Keratinocyte (primary cell): ENCODE measurements around the gene UBE2N. TPM values are rescaled to one million over a fixed set of nuclear protein-coding genes. Genes with fewer than 3 reads are reported as not detected.

ENCODE experiments used
- DNase-seq: peaks from one replicate; pipeline ENCODE4 v3.0.0-alpha.2; 2011; ENCODE audit warnings: low read depth, missing footprints, low spot score
- FAIRE-seq: peaks from 2 replicates; lab custom pipeline; 2011; peaks lifted over from hg19 to GRCh38; lab: Jason Lieb, UNC
- H2AFZ ChIP-seq: 2 replicates; pipeline ENCODE4 v1.6.0; 2012; ENCODE audit warnings: low read length, control low read depth, inconsistent platforms; ENCODE audit not compliant: control insufficient read depth
- H3K27ac ChIP-seq: 2 replicates; pipeline ENCODE4 v1.5.1; 2011; ENCODE audit warnings: low read length; ENCODE audit not compliant: control insufficient read depth, insufficient read depth
- H3K27me3 ChIP-seq: 3 replicates; pipeline ENCODE4 v1.6.0; 2011; ENCODE audit warnings: low read length; ENCODE audit not compliant: control insufficient read depth, insufficient read depth; ENCODE audit errors: extremely low read depth
- H3K36me3 ChIP-seq, 2 experiments: 2 replicates in 1 of 2; 3 replicates in 1 of 2; pipeline ENCODE4 v1.5.1; 2011; ENCODE audit warnings: low read length in 2 of 2, mild to moderate bottlenecking in 1 of 2; ENCODE audit not compliant: control insufficient read depth in 2 of 2, insufficient read depth in 2 of 2; ENCODE audit errors: extremely low read depth in 1 of 2
- H3K4me1 ChIP-seq: 3 replicates; pipeline ENCODE4 v1.5.1; 2011; ENCODE audit warnings: low read length; ENCODE audit not compliant: control insufficient read depth, insufficient read depth; ENCODE audit errors: extremely low read depth
- H3K4me2 ChIP-seq: 3 replicates; pipeline ENCODE4 v1.6.0; 2011; ENCODE audit warnings: low read depth, low read length; ENCODE audit not compliant: control insufficient read depth, insufficient read depth; ENCODE audit errors: extremely low read depth
- H3K4me3 ChIP-seq, 3 experiments: fragments of 200-600 bp in 1 of 3; sonication (generic) in 1 of 3; 2 replicates in 2 of 3; 3 replicates in 1 of 3; pipeline ENCODE4 v1.5.1; 2011 to 2016; ENCODE audit warnings: low read length in 3 of 3, mild to moderate bottlenecking in 3 of 3, control low read depth in 2 of 3, inconsistent platforms in 1 of 3, low read depth in 1 of 3, mixed read lengths in 1 of 3, mixed run types in 1 of 3, moderate library complexity in 1 of 3; ENCODE audit not compliant: control insufficient read depth in 2 of 3, insufficient read depth in 2 of 3; ENCODE audit errors: extremely low read depth in 1 of 3
- H3K79me2 ChIP-seq: 2 replicates; pipeline ENCODE4 v1.6.0; 2012; ENCODE audit warnings: low read length; ENCODE audit not compliant: control insufficient read depth, insufficient read depth
- H3K9ac ChIP-seq: 3 replicates; pipeline ENCODE4 v1.6.0; 2011; ENCODE audit warnings: low read length; ENCODE audit not compliant: control insufficient read depth, insufficient read depth; ENCODE audit errors: extremely low read depth
- H3K9me1 ChIP-seq: 3 replicates; pipeline ENCODE4 v1.6.0; 2011; ENCODE audit warnings: low read length; ENCODE audit not compliant: control insufficient read depth, insufficient read depth; ENCODE audit errors: extremely low read depth
- H3K9me3 ChIP-seq: 2 replicates; pipeline ENCODE4 v1.5.1; 2012; ENCODE audit warnings: low read depth, low read length; ENCODE audit not compliant: control insufficient read depth
- H4K20me1 ChIP-seq: 3 replicates; pipeline ENCODE4 v1.6.0; 2011; ENCODE audit warnings: low read length; ENCODE audit not compliant: control insufficient read depth, insufficient read depth; ENCODE audit errors: extremely low read depth
- EZH2 ChIP-seq: IDR thresholded peaks from one replicate; pipeline ENCODE4 v1.6.1; 2012; ENCODE audit warnings: inconsistent platforms, mild to moderate bottlenecking, low read length, moderate library complexity
- dilution Hi-C: fragments of 300-500 bp; cut with MboI; formaldehyde crosslinking; loops from one replicate; pipeline ENCODE4 v1.7.0; 2020; ENCODE audit warnings: low sequenced_read_pairs; ENCODE audit not compliant: extremely low pct_ligation_motif_present
- polyA plus RNA-seq, 5 experiments: library from polyadenylated mRNA; depleted of rRNA in 3 of 5; stranded (reverse) in 3 of 5; stranded (forward) in 1 of 5; unstranded in 1 of 5; fragments of >200 nt; gene quantifications; 1 replicate in 1 of 5; 2 replicates in 3 of 5; 3 replicates in 1 of 5; pipeline versions ENCODE4 v1.2.1 to v1.2.3, GENCODE V29; 2011 to 2012; ENCODE audit warnings: missing spikeins in 2 of 5, low read depth in 1 of 5, low replicate concordance in 1 of 5
- TF ChIP-seq, protein P1 (sequence below), 3 experiments: IDR thresholded peaks in 1 of 3; conservative IDR thresholded peaks in 1 of 3; optimal IDR thresholded peaks in 1 of 3; 2 replicates in 2 of 3; 3 replicates in 1 of 3; pipeline versions ENCODE3 to v1.5.1; 2011; ENCODE audit warnings: low read length in 3 of 3, mild to moderate bottlenecking in 3 of 3, moderate library complexity in 2 of 3, control low read depth in 1 of 3, inconsistent platforms in 1 of 3; ENCODE audit not compliant: insufficient read depth in 2 of 3; ENCODE audit errors: extremely low read depth in 1 of 3

The UBE2N gene
- polyA plus RNA-seq, 1 donor (not counting 4 experiments of a cell fraction or from before 2014, with no cell fraction given): 218 TPM

DNA sequence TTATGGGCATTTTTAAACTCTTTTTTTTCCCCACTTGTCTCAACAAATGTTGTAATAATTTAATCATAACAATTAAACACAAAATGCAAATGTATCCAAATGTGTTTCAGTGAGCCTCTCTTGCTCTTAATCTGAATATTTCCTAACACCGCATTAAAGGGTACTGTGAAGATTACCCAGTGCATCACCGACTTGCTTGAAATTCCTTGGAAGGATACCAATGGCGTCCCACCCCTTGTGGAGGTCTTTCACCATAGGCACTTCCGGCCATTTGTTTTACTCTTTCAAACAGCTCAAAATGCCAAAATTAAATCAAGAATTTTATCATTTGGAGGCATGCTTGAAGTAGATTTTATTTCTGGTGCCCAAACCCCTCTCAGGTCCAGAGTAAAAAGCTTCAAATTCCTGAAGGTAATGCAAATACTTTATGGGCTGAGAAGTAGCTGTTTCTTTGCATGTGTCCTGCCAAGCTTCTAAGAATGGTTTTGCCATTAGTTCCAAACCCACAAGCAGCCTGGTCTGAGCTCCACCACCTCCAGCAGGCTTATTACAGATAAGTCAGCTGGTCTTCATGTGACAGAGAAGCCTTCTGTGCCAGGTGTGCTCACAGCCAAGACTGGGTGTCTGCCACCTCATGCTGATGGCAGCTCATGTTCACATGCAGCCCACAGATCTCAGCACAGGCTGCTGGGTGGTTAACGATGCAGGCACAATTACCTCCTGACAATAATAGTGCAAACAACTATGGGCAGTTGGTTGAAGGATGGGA, 80.4 kb downstream of the UBE2N start:
- TF ChIP-seq, protein P1, sequence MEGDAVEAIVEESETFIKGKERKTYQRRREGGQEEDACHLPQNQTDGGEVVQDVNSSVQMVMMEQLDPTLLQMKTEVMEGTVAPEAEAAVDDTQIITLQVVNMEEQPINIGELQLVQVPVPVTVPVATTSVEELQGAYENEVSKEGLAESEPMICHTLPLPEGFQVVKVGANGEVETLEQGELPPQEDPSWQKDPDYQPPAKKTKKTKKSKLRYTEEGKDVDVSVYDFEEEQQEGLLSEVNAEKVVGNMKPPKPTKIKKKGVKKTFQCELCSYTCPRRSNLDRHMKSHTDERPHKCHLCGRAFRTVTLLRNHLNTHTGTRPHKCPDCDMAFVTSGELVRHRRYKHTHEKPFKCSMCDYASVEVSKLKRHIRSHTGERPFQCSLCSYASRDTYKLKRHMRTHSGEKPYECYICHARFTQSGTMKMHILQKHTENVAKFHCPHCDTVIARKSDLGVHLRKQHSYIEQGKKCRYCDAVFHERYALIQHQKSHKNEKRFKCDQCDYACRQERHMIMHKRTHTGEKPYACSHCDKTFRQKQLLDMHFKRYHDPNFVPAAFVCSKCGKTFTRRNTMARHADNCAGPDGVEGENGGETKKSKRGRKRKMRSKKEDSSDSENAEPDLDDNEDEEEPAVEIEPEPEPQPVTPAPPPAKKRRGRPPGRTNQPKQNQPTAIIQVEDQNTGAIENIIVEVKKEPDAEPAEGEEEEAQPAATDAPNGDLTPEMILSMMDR (optimal IDR thresholded peaks at IDR 0.05 in 1 of 3, IDR thresholded peaks at IDR 0.05 in 1 of 3, conservative IDR thresholded peaks at IDR 0.05 in 1 of 3; ENCODE audit: extremely low read depth in 1 of 3, insufficient read depth in 2 of 3, low read length in 3 of 3): no peak
- no peak for TF ChIP-seq EZH2
- FAIRE-seq: no peak
- DNase-seq: no peak

DNA sequence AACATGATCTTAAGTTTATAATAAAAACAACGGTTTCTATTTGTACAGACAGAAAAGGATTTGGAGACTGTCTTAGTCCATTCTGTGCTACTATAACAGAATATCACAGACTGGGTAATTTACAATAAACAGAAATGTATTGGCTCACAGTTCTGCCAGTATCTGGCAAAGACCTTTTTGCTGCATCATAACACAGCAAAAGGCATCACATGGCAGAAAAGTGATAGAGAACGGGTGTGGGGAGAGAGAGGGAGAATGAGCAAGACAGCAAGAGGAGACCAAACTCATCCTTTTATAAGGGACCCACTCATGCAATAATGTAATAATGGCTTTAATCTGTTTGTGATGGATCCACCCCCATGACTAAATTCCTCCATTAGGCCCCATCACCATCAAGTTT, 81.1 kb downstream of the UBE2N start:
- Histone ChIP-seq H4K20me1 (no peaks in the 10 kb centered on the region), H3K9me3 (no peaks in the 10 kb centered on the region), H3K79me2 (no peaks in the 10 kb centered on the region), H3K4me2 (no peak overlapping the region), H3K4me3 (no peak overlapping the region), H3K27me3 (no peaks in the 10 kb centered on the region), H3K27ac (no peak overlapping the region), H2AFZ (no peak overlapping the region), H3K36me3 (no peaks in the 10 kb centered on the region), H3K9me1 (no peaks in the 10 kb centered on the region), H3K9ac (no peak overlapping the region), H3K4me1 (no peaks in the 10 kb centered on the region)
- DNase-seq: no peak
- TF ChIP-seq EZH2: no peak
- TF ChIP-seq, protein P1 (optimal IDR thresholded peaks at IDR 0.05 in 1 of 3, IDR thresholded peaks at IDR 0.05 in 1 of 3, conservative IDR thresholded peaks at IDR 0.05 in 1 of 3; ENCODE audit: extremely low read depth in 1 of 3, insufficient read depth in 2 of 3, low read length in 3 of 3): no peak
- no peak for FAIRE-seq
- dilution Hi-C loops: no loop called here

More for the DNA sequence above, 80.4 kb downstream of the UBE2N start:
- H3K27ac ChIP-seq: no peak overlapping the region
- H3K4me1 ChIP-seq: no peaks in the 10 kb centered on the region
- H3K27me3 ChIP-seq: no peaks in the 10 kb centered on the region
- no peak overlapping the region for H2AFZ ChIP-seq
- dilution Hi-C loops: no loop called here
- no peaks in the 10 kb centered on the region for H3K79me2 ChIP-seq
- H3K4me2 ChIP-seq: no peak overlapping the region
- H3K4me3 ChIP-seq: no peak overlapping the region
- H3K9ac ChIP-seq: no peak overlapping the region
- no peaks in the 10 kb centered on the region for H3K9me3 ChIP-seq
- no peaks in the 10 kb centered on the region for H3K36me3 ChIP-seq
- no peaks in the 10 kb centered on the region for H4K20me1 ChIP-seq
- no peaks in the 10 kb centered on the region for H3K9me1 ChIP-seq
